Measurements from ENCODE around the gene CFAP61.

The CFAP61 gene

DNA sequence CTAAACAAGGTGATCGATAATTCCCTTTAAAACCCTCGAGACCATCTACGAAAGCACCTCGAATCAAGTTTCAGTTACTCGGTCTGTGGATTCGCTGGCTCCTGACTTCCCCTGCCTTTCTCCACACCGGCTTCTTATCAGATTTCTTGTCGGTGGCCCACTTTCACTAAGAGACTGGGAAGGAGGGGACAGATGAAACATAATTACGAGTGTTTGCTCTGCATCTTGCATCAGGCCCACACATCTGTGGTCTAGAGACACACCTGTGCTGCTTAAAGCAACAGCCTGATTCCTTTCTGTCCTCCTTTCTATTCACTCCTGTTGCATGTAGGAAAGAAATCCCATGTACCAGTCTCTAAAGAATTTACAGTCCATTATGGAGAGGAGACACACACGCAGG, 353.3 kb downstream of the CFAP61 start:
- TF ChIP-seq, protein P1, sequence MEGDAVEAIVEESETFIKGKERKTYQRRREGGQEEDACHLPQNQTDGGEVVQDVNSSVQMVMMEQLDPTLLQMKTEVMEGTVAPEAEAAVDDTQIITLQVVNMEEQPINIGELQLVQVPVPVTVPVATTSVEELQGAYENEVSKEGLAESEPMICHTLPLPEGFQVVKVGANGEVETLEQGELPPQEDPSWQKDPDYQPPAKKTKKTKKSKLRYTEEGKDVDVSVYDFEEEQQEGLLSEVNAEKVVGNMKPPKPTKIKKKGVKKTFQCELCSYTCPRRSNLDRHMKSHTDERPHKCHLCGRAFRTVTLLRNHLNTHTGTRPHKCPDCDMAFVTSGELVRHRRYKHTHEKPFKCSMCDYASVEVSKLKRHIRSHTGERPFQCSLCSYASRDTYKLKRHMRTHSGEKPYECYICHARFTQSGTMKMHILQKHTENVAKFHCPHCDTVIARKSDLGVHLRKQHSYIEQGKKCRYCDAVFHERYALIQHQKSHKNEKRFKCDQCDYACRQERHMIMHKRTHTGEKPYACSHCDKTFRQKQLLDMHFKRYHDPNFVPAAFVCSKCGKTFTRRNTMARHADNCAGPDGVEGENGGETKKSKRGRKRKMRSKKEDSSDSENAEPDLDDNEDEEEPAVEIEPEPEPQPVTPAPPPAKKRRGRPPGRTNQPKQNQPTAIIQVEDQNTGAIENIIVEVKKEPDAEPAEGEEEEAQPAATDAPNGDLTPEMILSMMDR (IDR thresholded peaks at IDR 0.05; ENCODE audit: low read depth, low read length, missing control alignments): no peak
- H3K4me3 ChIP-seq (replicated peaks; ENCODE audit: low read depth, low read length): no peak overlapping the region
- no peak for DNase-seq (ENCODE audit: extremely low read depth, low read depth)

DNA sequence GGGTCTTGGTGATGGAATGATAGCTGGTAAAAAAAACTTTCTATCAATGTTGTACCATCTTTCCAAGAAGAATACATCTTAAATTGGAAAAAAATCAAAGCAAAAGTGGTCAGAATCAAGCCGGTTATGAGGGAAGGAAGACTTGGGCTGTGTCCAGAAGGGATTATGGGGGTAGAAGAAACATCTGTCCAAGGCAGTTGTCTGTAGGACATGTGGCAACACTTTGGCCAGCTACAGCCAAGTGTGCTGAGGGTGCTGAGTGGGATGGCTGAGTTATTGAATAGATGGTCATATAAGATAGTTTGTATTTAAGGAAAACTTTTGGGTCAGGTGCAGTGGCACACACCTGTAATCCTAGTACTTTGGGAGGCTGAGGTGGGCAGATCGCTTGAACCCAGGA, 354.0 kb downstream of the CFAP61 start:
- DNase-seq (ENCODE audit: extremely low read depth, low read depth): no peak
- H3K4me3 ChIP-seq (replicated peaks; ENCODE audit: low read depth, low read length): no peak overlapping the region
- TF ChIP-seq, protein P1 (IDR thresholded peaks at IDR 0.05; ENCODE audit: low read depth, low read length, missing control alignments): no peak

DNA sequence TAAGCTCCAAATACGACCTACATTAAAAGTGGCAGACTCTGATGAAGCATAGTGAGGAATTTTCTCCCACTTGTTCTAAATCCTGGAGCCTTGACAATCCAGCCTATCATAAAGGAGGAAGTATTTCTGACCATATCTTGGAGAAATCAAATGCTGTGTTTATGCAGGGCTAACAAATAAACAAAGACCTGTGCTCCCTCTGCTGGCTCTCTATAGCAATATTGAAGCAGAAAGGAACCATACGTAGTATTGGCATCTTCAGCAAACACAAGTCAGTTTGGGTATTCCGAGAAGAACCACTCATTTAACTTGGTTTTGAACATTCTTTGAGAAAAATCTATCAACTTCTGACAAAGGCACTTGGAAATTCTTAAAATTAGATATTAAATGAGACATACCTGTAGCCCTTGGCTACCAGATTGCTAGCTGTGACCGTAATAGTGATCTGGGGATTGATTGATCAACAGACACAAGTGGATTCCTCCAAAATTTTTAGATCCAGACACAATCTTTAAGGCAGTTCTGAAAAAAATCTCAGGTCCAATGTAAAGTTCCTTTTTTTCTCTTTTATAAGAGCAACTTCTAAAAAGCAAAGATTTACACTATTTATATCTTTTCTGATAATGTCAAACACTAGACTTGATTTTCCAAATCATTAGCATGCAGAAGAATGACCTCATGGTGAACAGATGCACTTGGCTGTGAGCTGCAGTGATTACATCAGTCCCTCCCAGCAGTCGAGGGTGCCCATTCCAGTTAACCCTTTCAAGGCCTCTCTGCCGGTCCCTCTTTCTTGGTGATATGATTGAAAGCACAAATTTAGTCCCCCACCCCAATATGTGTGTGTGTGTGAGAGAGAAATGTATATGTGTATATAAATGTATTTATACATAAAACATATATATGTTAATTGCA, 355.8 kb downstream of the CFAP61 start:
- TF ChIP-seq, protein P1 (IDR thresholded peaks at IDR 0.05; ENCODE audit: low read depth, low read length, missing control alignments): peak; percentile 50
- no peak overlapping the region for H3K4me3 ChIP-seq (replicated peaks; ENCODE audit: low read depth, low read length)
- peak; percentile 15 for DNase-seq (ENCODE audit: extremely low read depth, low read depth)

DNA sequence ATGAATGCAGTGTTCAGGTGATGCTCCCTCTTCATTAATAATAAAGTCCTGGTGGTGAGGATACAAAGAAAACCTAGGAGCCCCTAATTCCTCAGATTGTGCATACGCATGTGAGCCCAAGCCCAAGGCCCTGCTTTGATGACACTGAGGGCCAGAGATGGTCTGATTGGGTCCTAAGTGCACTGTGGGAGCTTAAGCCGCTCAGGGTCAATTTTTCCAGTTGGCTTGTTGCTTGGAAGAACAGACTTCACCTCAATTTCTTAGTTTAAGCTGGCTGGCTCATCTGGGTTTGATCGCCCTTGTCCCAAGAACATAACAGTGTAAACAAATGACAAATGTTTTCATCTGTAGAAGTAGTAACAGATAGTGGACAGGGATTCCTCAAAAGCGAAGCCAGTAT, 357.0 kb downstream of the CFAP61 start:
- no peak for DNase-seq (ENCODE audit: extremely low read depth, low read depth)
- H3K4me3 ChIP-seq (replicated peaks; ENCODE audit: low read depth, low read length): no peak overlapping the region
- TF ChIP-seq, protein P1 (IDR thresholded peaks at IDR 0.05; ENCODE audit: low read depth, low read length, missing control alignments): no peak
